HepG2 (cell line): Measurements from ENCODE around the gene GGA3. TPM values are rescaled to one million over a fixed set of nuclear protein-coding genes. Genes with fewer than 3 reads are reported as not detected.

Experiments used
- ARID5B ChIP-seq: IDR thresholded peaks from 2 replicates; pipeline ENCODE4 v1.4.0; 2020; ENCODE audit warnings: mild to moderate bottlenecking, missing genetic modification reagents
- CEBPB ChIP-seq: IDR thresholded peaks from 2 replicates; pipeline ENCODE4 v1.6.1; 2011; ENCODE audit warnings: low read depth, low read length, improper control_type of control experiment, borderline replicate concordance
- GATAD1 ChIP-seq: IDR thresholded peaks from 2 replicates; pipeline ENCODE4 v1.6.1; 2016; ENCODE audit warnings: missing genetic modification reagents, missing compliant biosample characterization
- JDP2 ChIP-seq: sonication (generic); formaldehyde crosslinking; IDR thresholded peaks from 2 replicates; pipeline ENCODE4 v1.8.1; 2022; ENCODE audit warnings: missing genetic modification reagents, borderline replicate concordance
- PITX1 ChIP-seq: sonication (generic); formaldehyde crosslinking; IDR thresholded peaks from 2 replicates; pipeline ENCODE4 v1.5.1; 2020; ENCODE audit warnings: mild to moderate bottlenecking, missing genetic modification reagents
- PRDM4 ChIP-seq: sonication (generic); formaldehyde crosslinking; IDR thresholded peaks from 2 replicates; pipeline ENCODE4 v1.9.0; 2021; ENCODE audit warnings: missing genetic modification reagents, borderline replicate concordance
- PREB ChIP-seq: sonication (generic); formaldehyde crosslinking; IDR thresholded peaks from 2 replicates; pipeline ENCODE4 v1.4.0; 2020; ENCODE audit warnings: missing genetic modification reagents
- RXRA ChIP-seq: sonication (generic); formaldehyde crosslinking; IDR thresholded peaks from 2 replicates; pipeline ENCODE4 v1.5.1; 2020; ENCODE audit warnings: missing genetic modification reagents
- TOPORS ChIP-seq: sonication (generic); formaldehyde crosslinking; IDR thresholded peaks from 2 replicates; pipeline ENCODE4 v1.8.0; 2023; ENCODE audit warnings: mild to moderate bottlenecking, missing genetic modification reagents
- ZGPAT ChIP-seq: IDR thresholded peaks from 2 replicates; pipeline ENCODE4 v1.6.1; 2016; ENCODE audit warnings: mild to moderate bottlenecking
- ZNF503 ChIP-seq: sonication (generic); formaldehyde crosslinking; IDR thresholded peaks from 2 replicates; pipeline ENCODE4 v1.4.0; 2020; ENCODE audit warnings: missing genetic modification reagents
- ZNF790 ChIP-seq: sonication (generic); formaldehyde crosslinking; IDR thresholded peaks from 2 replicates; pipeline ENCODE4 v1.8.0; 2022; ENCODE audit warnings: missing genetic modification reagents, mild to moderate bottlenecking, borderline replicate concordance
- polyA plus RNA-seq, 8 experiments: library from polyadenylated mRNA; depleted of rRNA in 3 of 8; stranded (reverse) in 7 of 8; unstranded in 1 of 8; fragments of >200 nt; fragmentation: Illumina TruSeq in 4 of 8; extraction: Trizol in 4 of 8; gene quantifications; 2 replicates each; pipeline versions ENCODE4 v1.2.1 to v1.2.3, GENCODE V29; 2011 to 2016; ENCODE audit warnings: low read depth in 4 of 8, missing spikeins in 1 of 8, mixed read lengths in 1 of 8; ENCODE audit not compliant: insufficient read depth in 1 of 8
- total RNA-seq, 5 experiments: library from RNA; depleted of rRNA; stranded (reverse); fragments of >200 nt; fragmentation: Illumina TruSeq; extraction: Trizol; gene quantifications; 2 replicates each; pipeline ENCODE4 v1.2.3, GENCODE V29; 2016; ENCODE audit warnings: low read depth in 1 of 5
- TF ChIP-seq, protein P1 (sequence below): sonication (generic); formaldehyde crosslinking; IDR thresholded peaks from 2 replicates; pipeline ENCODE4 v1.4.0; 2020; ENCODE audit warnings: missing genetic modification reagents

GGA3 gene
- total and polyA plus RNA-seq, 2 of the 13 experiments (the other 11 are each of a cell fraction or from before 2014, with no cell fraction given), result 28.4 to 43.7 TPM

DNA sequence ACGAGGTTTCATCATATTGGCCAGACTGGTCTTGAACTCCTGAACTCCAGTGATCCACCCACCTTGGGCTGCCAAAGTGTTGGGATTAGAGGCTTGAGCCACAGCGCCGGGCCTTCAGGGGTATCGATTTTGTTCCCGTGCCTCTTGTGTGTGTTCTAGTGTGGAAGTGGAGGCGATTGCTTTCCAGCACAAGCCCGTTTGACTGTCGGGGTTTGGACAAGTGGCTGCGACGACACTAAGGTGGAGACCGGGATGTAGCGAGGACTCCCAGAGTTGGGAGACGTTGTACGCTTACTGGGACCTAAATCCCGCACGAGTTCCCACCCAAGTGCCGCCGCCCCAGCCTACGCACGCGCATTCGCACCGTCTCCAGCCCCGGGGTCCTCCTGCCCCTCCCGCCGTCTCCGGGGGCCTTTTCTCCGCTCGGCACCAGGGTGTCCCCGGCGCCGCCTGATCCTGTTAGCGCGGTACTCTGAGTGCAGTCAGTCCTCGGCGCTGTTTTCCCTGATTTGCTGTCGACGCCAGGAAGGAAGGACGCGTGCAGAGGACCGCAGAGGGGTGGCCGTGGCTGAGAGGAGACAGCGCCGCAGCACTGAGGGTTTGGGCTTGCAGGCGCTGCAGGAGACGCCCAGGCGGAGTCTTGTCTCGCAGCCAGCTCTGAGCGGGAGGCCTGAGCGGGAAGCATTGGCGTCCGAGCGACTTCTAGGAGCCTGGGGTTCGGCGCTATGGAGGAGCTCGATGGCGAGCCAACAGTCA, 56.2 kb downstream of the GGA3 start, which contains the start of gene NUP85 (continued):
- TF ChIP-seq, protein P1, sequence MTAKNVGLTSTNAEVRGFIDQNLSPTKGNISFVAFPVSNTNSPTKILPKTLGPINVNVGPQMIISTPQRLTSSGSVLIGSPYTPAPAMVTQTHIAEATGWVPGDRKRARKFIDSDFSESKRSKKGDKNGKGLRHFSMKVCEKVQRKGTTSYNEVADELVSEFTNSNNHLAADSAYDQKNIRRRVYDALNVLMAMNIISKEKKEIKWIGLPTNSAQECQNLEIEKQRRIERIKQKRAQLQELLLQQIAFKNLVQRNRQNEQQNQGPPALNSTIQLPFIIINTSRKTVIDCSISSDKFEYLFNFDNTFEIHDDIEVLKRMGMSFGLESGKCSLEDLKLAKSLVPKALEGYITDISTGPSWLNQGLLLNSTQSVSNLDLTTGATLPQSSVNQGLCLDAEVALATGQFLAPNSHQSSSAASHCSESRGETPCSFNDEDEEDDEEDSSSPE (CRISPR knock-in tag), result peak; percentile 98
- peak; percentile 96 for TF ChIP-seq ZGPAT (CRISPR knock-in tag)
- TF ChIP-seq ZNF790 (CRISPR knock-in tag), result peak; percentile 75; the same call in 1 of the 2 replicates
- peak; percentile 19; the same call in 1 of the 2 replicates for TF ChIP-seq ZNF503
- peak; percentile 54; the same call in 1 of the 2 replicates for TF ChIP-seq ARID5B (CRISPR knock-in tag)
- TF ChIP-seq PITX1 (CRISPR knock-in tag), result peak; percentile 80
- no peak for TF ChIP-seq CEBPB
- peak; percentile 96 for TF ChIP-seq GATAD1 (CRISPR knock-in tag)
- no peak; the same call in 1 of the 2 replicates for TF ChIP-seq JDP2
- no peak for TF ChIP-seq TOPORS (CRISPR knock-in tag)
- peak; percentile 92 for TF ChIP-seq RXRA (CRISPR knock-in tag)
- no peak for TF ChIP-seq PREB (CRISPR knock-in tag)
- TF ChIP-seq PRDM4, result peak; percentile 80; the same call in 1 of the 2 replicates
